SIG-M5 (cell line): ENCODE results near the gene MYO1H.

Experiments
- DNase-seq: peaks from one replicate; lab custom pipeline; 2025; lab: John Stamatoyannopoulos, UW

Gene MYO1H

GRCh38 chr12:109475121-109475520 is 127.4 kb downstream of the MYO1H start:
- DNase-seq: no peak

- no peak for DNase-seq
Observed at GRCh38 chr12:109475993-109476806, 128.5 kb downstream of the MYO1H start.

- DNase-seq: no peak
Observed at GRCh38 chr12:109476807-109477184, 129.1 kb downstream of the MYO1H start.

- DNase-seq: peak; percentile 13
Observed at GRCh38 chr12:109477185-109477962, 129.7 kb downstream of the MYO1H start, which contains the start of the genes KCTD10 and UBE3B. KCTD10 (minus strand) TSS chr12:109477300; CDS start chr12:109477262, 38 bp downstream. UBE3B (plus strand) TSS chr12:109477634; CDS start chr12:109483552, 5,918 bp downstream.

- DNase-seq: no peak
Observed at GRCh38 chr12:109477963-109478315, 130.2 kb downstream of the MYO1H start.

GRCh38 chr12:109479761-109480160 is 132.1 kb downstream of the MYO1H start:
- no peak for DNase-seq

GRCh38 chr12:109480356-109480755 is 132.7 kb downstream of the MYO1H start:
- no peak for DNase-seq

- no peak for DNase-seq
Observed at GRCh38 chr12:109481863-109482262, 134.2 kb downstream of the MYO1H start.

- no peak for DNase-seq
Observed at GRCh38 chr12:109482491-109482890, 134.8 kb downstream of the MYO1H start.

GRCh38 chr12:109482894-109483293 is 135.2 kb downstream of the MYO1H start:
- no peak for DNase-seq

- no peak for DNase-seq
Observed at GRCh38 chr12:109483346-109483745, 135.6 kb downstream of the MYO1H start.

- no peak for DNase-seq
Observed at GRCh38 chr12:109485201-109485600, 137.5 kb downstream of the MYO1H start.

GRCh38 chr12:109487181-109488050 is 139.7 kb downstream of the MYO1H start:
- no peak for DNase-seq

- no peak for DNase-seq
Observed at GRCh38 chr12:109488051-109488665, 140.5 kb downstream of the MYO1H start.

- DNase-seq: no peak
Observed at GRCh38 chr12:109489016-109489954, 141.6 kb downstream of the MYO1H start.

GRCh38 chr12:109489955-109490565 is 142.4 kb downstream of the MYO1H start:
- no peak for DNase-seq

GRCh38 chr12:109491671-109492070 is 144.0 kb downstream of the MYO1H start:
- DNase-seq: no peak

GRCh38 chr12:109492371-109492770 is 144.7 kb downstream of the MYO1H start:
- no peak for DNase-seq

- DNase-seq: no peak
Observed at GRCh38 chr12:109493090-109493489, 145.4 kb downstream of the MYO1H start.

- DNase-seq: no peak
Observed at GRCh38 chr12:109493938-109494337, 146.2 kb downstream of the MYO1H start.
